Measurements from ENCODE around the gene KCNK1. TPM values are rescaled to one million over a fixed set of nuclear protein-coding genes. Genes with fewer than 3 reads are reported as not detected.

The KCNK1 gene
- total RNA-seq, 1 experiment from 2014 or later: 13.3 TPM

GRCh38 chr1:233599542-233600073 is 14.3 kb upstream of the KCNK1 start (continued):
- TF ChIP-seq CTCF (IDR thresholded peaks at IDR 0.05) (no peak), NR2C2 (CRISPR knock-in tag; IDR thresholded peaks at IDR 0.05) (no peak), ZMAT4 (CRISPR knock-in tag; IDR thresholded peaks at IDR 0.05) (no peak), NFE2L1 (CRISPR knock-in tag; IDR thresholded peaks at IDR 0.05) (no peak), SOX15 (CRISPR knock-in tag; IDR thresholded peaks at IDR 0.05) (no peak), EMX1 (CRISPR knock-in tag; IDR thresholded peaks at IDR 0.05) (no peak)

- Mint-ChIP-seq H3K4me3 (no peak overlapping the region), H3K36me3 (no peaks in the 10 kb centered on the region), H3K9me3 (no peaks in the 10 kb centered on the region), H3K27ac (no peak overlapping the region), H3K27me3 (ENCODE audit: low read depth) (peaks cover 13% of the 10 kb centered on the region; the same call in 1 of the 2 replicates), H3K4me1 (0 out of 2 replicates have a peak, but pooled peaks cover 2% of the 10 kb centered on the region)
- ATAC-seq (no peak), DNase-seq (ENCODE audit: low spot score) (no peak)
- CTCF ChIA-PET: no interaction called here
- POLR2A ChIA-PET: no interaction called here
- TF ChIP-seq ZNF671 (CRISPR knock-in tag; IDR thresholded peaks at IDR 0.05): no peak
- no peak for TF ChIP-seq NFE2L1 (CRISPR knock-in tag; IDR thresholded peaks at IDR 0.05)
- TF ChIP-seq JAZF1 (CRISPR knock-in tag; IDR thresholded peaks at IDR 0.05): no peak
- no peak for TF ChIP-seq HMGA2 (CRISPR knock-in tag; IDR thresholded peaks at IDR 0.05)
- TF ChIP-seq MAX (CRISPR knock-in tag; IDR thresholded peaks at IDR 0.05): no peak
- TF ChIP-seq PREB (CRISPR knock-in tag; IDR thresholded peaks at IDR 0.05; ENCODE audit: borderline replicate concordance): no peak
- TF ChIP-seq ZSCAN18 (CRISPR knock-in tag; IDR thresholded peaks at IDR 0.05): no peak
Measured at GRCh38 chr1:233600488-233600887, 13.4 kb upstream of the KCNK1 start.

GRCh38 chr1:233603478-233603877 is 10.4 kb upstream of the KCNK1 start:
- DNase-seq (ENCODE audit: low spot score) (no peak), ATAC-seq (no peak)
- H3K36me3 Mint-ChIP-seq: no peaks in the 10 kb centered on the region
- POLR2A ChIA-PET: no interaction called here
- H3K9me3 Mint-ChIP-seq: no peaks in the 10 kb centered on the region
- H3K27ac Mint-ChIP-seq: no peak overlapping the region
- CTCF ChIA-PET: no interaction called here
- peaks cover 22% of the 10 kb centered on the region for H3K27me3 Mint-ChIP-seq (ENCODE audit: low read depth)
- H3K4me3 Mint-ChIP-seq: no peak overlapping the region
- TF ChIP-seq ZBTB43 (CRISPR knock-in tag; IDR thresholded peaks at IDR 0.05): no peak
- no peak for TF ChIP-seq ZBTB21 (CRISPR knock-in tag; IDR thresholded peaks at IDR 0.05; ENCODE audit: borderline replicate concordance)
- no peak for TF ChIP-seq ZNF423 (CRISPR knock-in tag; IDR thresholded peaks at IDR 0.05)
- TF ChIP-seq FOXJ3 (CRISPR knock-in tag; IDR thresholded peaks at IDR 0.05; ENCODE audit: borderline replicate concordance): no peak
- no peak for TF ChIP-seq OVOL2 (CRISPR knock-in tag; IDR thresholded peaks at IDR 0.05; ENCODE audit: borderline replicate concordance)
- no peak for TF ChIP-seq ZNF416 (CRISPR knock-in tag; IDR thresholded peaks at IDR 0.05)
- no peak for TF ChIP-seq NFE2L1 (CRISPR knock-in tag; IDR thresholded peaks at IDR 0.05)
- TF ChIP-seq FOXK1 (CRISPR knock-in tag; IDR thresholded peaks at IDR 0.05): no peak
- TF ChIP-seq ZNF396 (CRISPR knock-in tag; IDR thresholded peaks at IDR 0.05; ENCODE audit: borderline replicate concordance): no peak
- no peak for TF ChIP-seq E2F1 (CRISPR knock-in tag; IDR thresholded peaks at IDR 0.05)
- no peak for TF ChIP-seq FOXP1 (CRISPR knock-in tag; IDR thresholded peaks at IDR 0.05; ENCODE audit: borderline replicate concordance)
- no peak for TF ChIP-seq TEAD1 (CRISPR knock-in tag; IDR thresholded peaks at IDR 0.05)
- no peak for TF ChIP-seq E2F5 (CRISPR knock-in tag; IDR thresholded peaks at IDR 0.05)
- TF ChIP-seq RELA (CRISPR knock-in tag; IDR thresholded peaks at IDR 0.05; ENCODE audit: borderline replicate concordance): no peak
- peaks cover 12% of the 10 kb centered on the region for H3K4me1 Mint-ChIP-seq
